ENCODE data around the gene ZNF248. TPM values are rescaled to one million over a fixed set of nuclear protein-coding genes. Genes with fewer than 3 reads are reported as not detected.
"Not testable (repeated sequence)": the region's sequence is repeated elsewhere in the genome, so short reads cannot be mapped to it uniquely, and the experiment has no call there.

Gene ZNF248
- total and polyA plus RNA-seq, 9 of the 15 experiments (the other 6 are each of a cell fraction or from before 2014, with no cell fraction given): 4.5 to 16.5 (median 10.2) TPM

GRCh38 chr10:37859270-37859669 is 1.9 kb upstream of the ZNF248 start:
- DNase-seq (ENCODE audit: extremely low read depth in 1 of 4, low spot score in 3 of 4); H4K20me1 ChIP-seq (replicated peaks; ENCODE audit: control insufficient read depth, insufficient read depth, low read length); ATAC-seq; H3K4me2 ChIP-seq (ENCODE audit: insufficient read depth, low read length); H3K27me3 ChIP-seq (ENCODE audit: control insufficient read depth in 2 of 2, insufficient read depth in 2 of 2, low read length in 2 of 2); H2AFZ ChIP-seq (ENCODE audit: low read depth, low read length); H3K9ac ChIP-seq (ENCODE audit: insufficient read depth in 1 of 2, low read depth in 2 of 2, low read length in 2 of 2); H3K9me1 ChIP-seq (ENCODE audit: control insufficient read depth, insufficient read depth, low read length); intact Hi-C loops (cut with micrococcal nuclease); in situ Hi-C loops (cut with MboI); CTCF ChIA-PET (ENCODE audit: low intra/inter-chr PET ratio); H3K4me3 ChIP-seq; H3K9me3 ChIP-seq (replicated peaks; ENCODE audit: control insufficient read depth, insufficient read depth, low read depth, low read length); FAIRE-seq; BruUV-seq (replicated peaks); H3K27ac ChIP-seq (ENCODE audit: extremely low read depth, low read depth, low read length); H3K36me3 ChIP-seq (ENCODE audit: control insufficient read depth, insufficient read depth, low read length): not testable (repeated sequence)
- POLR2A ChIA-PET: interaction anchor here (0.6 kb wide), 1 partner anchor 185 kb away, joined by 3 read pairs; no protein-coding TSS in a partner anchor
- Histone ChIP-seq H3K4me1 (replicated peaks in 1 of 2; ENCODE audit: control insufficient read depth in 2 of 2, insufficient read depth in 2 of 2, low read length in 2 of 2) (peaks cover 2 to 14% of the 10 kb centered on the region in 2 experiments; a peak in 1 of 5 replicates), H3K79me2 (ENCODE audit: control insufficient read depth, insufficient read depth, low read length) (peaks cover 11% of the 10 kb centered on the region; the same call in 2 of the 3 replicates)
- 71% methylated on average over 9 of the region's 16 CpGs for WGBS (ENCODE audit: insufficient coverage, low coverage, missing lambda C conversion rate)

GRCh38 chr10:37856881-37857286 is 526 bp downstream of the ZNF248 start:
- ATAC-seq: peak; percentile 59
- BruUV-seq (replicated peaks): no TSS peak
- Histone ChIP-seq H2AFZ (ENCODE audit: low read depth, low read length) (peak overlapping the region; percentile 93), H3K27me3 (ENCODE audit: control insufficient read depth in 2 of 2, insufficient read depth in 2 of 2, low read length in 2 of 2) (no peaks in the 10 kb centered on the region), H3K4me3 (peak overlapping the region; percentile 82), H3K9ac (ENCODE audit: insufficient read depth in 1 of 2, low read depth in 2 of 2, low read length in 2 of 2) (peak overlapping the region; percentile 90 to 91), H3K9me3 (replicated peaks; ENCODE audit: control insufficient read depth, insufficient read depth, low read depth, low read length) (no peaks in the 10 kb centered on the region), H3K4me2 (ENCODE audit: insufficient read depth, low read length) (peak overlapping the region; percentile 97), H3K27ac (ENCODE audit: extremely low read depth, low read depth, low read length) (peak overlapping the region; percentile 94), H3K79me2 (ENCODE audit: control insufficient read depth, insufficient read depth, low read length) (peaks cover 11% of the 10 kb centered on the region), H3K4me1 (replicated peaks in 1 of 2; ENCODE audit: control insufficient read depth in 2 of 2, insufficient read depth in 2 of 2, low read length in 2 of 2) (peaks cover 2 to 14% of the 10 kb centered on the region in 2 experiments; a peak in 1 of 5 replicates), H3K9me1 (ENCODE audit: control insufficient read depth, insufficient read depth, low read length) (no peaks in the 10 kb centered on the region), H4K20me1 (replicated peaks; ENCODE audit: control insufficient read depth, insufficient read depth, low read length) (no peaks in the 10 kb centered on the region), H3K36me3 (ENCODE audit: control insufficient read depth, insufficient read depth, low read length) (no peaks in the 10 kb centered on the region)
- intact Hi-C loops (cut with micrococcal nuclease) (no loop called here), in situ Hi-C loops (cut with MboI) (no loop called here)
- POLR2A ChIA-PET: interaction anchor here (0.7 to 1.0 kb wide), 4 partner anchors 10 to 154 kb away, joined by 3 to 6 read pairs (median 4); partner anchors contain the start of gene ZNF33A
- peak; percentile 78 for FAIRE-seq
- 3% methylated on average over 13 of the region's 16 CpGs for WGBS (ENCODE audit: insufficient coverage, low coverage, missing lambda C conversion rate)
- CTCF ChIA-PET (ENCODE audit: low intra/inter-chr PET ratio): no interaction called here
- peak; percentile 38 to 76 (median 51) for DNase-seq (ENCODE audit: extremely low read depth in 1 of 4, low spot score in 3 of 4)
- TF ChIP-seq MCM5 (IDR thresholded peaks at IDR 0.05; ENCODE audit: low read depth): no peak
- TF ChIP-seq HNRNPL (IDR thresholded peaks at IDR 0.05; ENCODE audit: low read depth, low read length): no peak
- no peak for TF ChIP-seq RBM15 (IDR thresholded peaks at IDR 0.05; ENCODE audit: insufficient read depth, low read length)
- peak; percentile 71 for TF ChIP-seq ARID1B (IDR thresholded peaks at IDR 0.05)
- no peak for TF ChIP-seq ZNF347 (CRISPR knock-in tag; IDR thresholded peaks at IDR 0.05; ENCODE audit: low read depth)
- TF ChIP-seq ERF (CRISPR knock-in tag; IDR thresholded peaks at IDR 0.05): no peak
- TF ChIP-seq FOSL1 (tag; conservative IDR thresholded peaks at IDR 0.05): no peak
- no peak for TF ChIP-seq ZSCAN29 (IDR thresholded peaks at IDR 0.05)
- no peak for TF ChIP-seq U2AF1 (optimal IDR thresholded peaks at IDR 0.05; ENCODE audit: low read depth, low read length)
- no peak for TF ChIP-seq E2F4 (CRISPR knock-in tag; IDR thresholded peaks at IDR 0.05; ENCODE audit: low read depth)
- TF ChIP-seq NCOA1 (IDR thresholded peaks at IDR 0.05; ENCODE audit: low read depth): no peak
- no peak for TF ChIP-seq MEF2A (IDR thresholded peaks at IDR 0.05; ENCODE audit: control insufficient read depth, low read depth, low read length)
- no peak for TF ChIP-seq MAX (CRISPR knock-in tag; IDR thresholded peaks at IDR 0.05)
- no peak for TF ChIP-seq ZNF184 (CRISPR knock-in tag; IDR thresholded peaks at IDR 0.05)
- TF ChIP-seq TCF3 (CRISPR knock-in tag; IDR thresholded peaks at IDR 0.05): peak; percentile 46
- TF ChIP-seq SRSF3 (IDR thresholded peaks at IDR 0.05; ENCODE audit: insufficient read depth, low read length): no peak
- no peak for TF ChIP-seq PHB (CRISPR knock-in tag; IDR thresholded peaks at IDR 0.05)
